ENCODE results near the gene CACNA2D3.

Gene CACNA2D3

GRCh38 chr3:54563501-54564200 is 441.3 kb downstream of the CACNA2D3 start:
- H3K9ac ChIP-seq (ENCODE audit: low read depth in 1 of 2, low read length in 2 of 2): no peak overlapping the region
- no peaks in the 10 kb centered on the region for H3K36me3 ChIP-seq (ENCODE audit: control insufficient read depth in 2 of 2, insufficient read depth in 2 of 2, low read length in 2 of 2)
- H3K9me3 ChIP-seq (ENCODE audit: control insufficient read depth in 2 of 2, low read length in 2 of 2): no peaks in the 10 kb centered on the region
- H3K4me1 ChIP-seq (ENCODE audit: control insufficient read depth in 2 of 2, insufficient read depth in 2 of 2, low read length in 2 of 2): no peaks in the 10 kb centered on the region
- H3K4me3 ChIP-seq (ENCODE audit: low read length in 2 of 2): no peak overlapping the region
- no peaks in the 10 kb centered on the region for H3K27me3 ChIP-seq (ENCODE audit: control insufficient read depth in 2 of 2, insufficient read depth in 2 of 2, low read length in 2 of 2)
- H3K27ac ChIP-seq (ENCODE audit: low read depth in 2 of 2, low read length in 2 of 2): no peak overlapping the region

GRCh38 chr3:54564374-54564925 is 442.1 kb downstream of the CACNA2D3 start:
- H3K36me3 ChIP-seq (ENCODE audit: control insufficient read depth in 2 of 2, insufficient read depth in 2 of 2, low read length in 2 of 2): no peaks in the 10 kb centered on the region
- no peaks in the 10 kb centered on the region for H3K27me3 ChIP-seq (ENCODE audit: control insufficient read depth in 2 of 2, insufficient read depth in 2 of 2, low read length in 2 of 2)
- no peak overlapping the region for H3K4me3 ChIP-seq (ENCODE audit: low read length in 2 of 2)
- no peak overlapping the region for H3K9ac ChIP-seq (ENCODE audit: low read depth in 1 of 2, low read length in 2 of 2)
- H3K9me3 ChIP-seq (ENCODE audit: control insufficient read depth in 2 of 2, low read length in 2 of 2): no peaks in the 10 kb centered on the region
- H3K27ac ChIP-seq (ENCODE audit: low read depth in 2 of 2, low read length in 2 of 2): no peak overlapping the region
- no peaks in the 10 kb centered on the region for H3K4me1 ChIP-seq (ENCODE audit: control insufficient read depth in 2 of 2, insufficient read depth in 2 of 2, low read length in 2 of 2)

DNA sequence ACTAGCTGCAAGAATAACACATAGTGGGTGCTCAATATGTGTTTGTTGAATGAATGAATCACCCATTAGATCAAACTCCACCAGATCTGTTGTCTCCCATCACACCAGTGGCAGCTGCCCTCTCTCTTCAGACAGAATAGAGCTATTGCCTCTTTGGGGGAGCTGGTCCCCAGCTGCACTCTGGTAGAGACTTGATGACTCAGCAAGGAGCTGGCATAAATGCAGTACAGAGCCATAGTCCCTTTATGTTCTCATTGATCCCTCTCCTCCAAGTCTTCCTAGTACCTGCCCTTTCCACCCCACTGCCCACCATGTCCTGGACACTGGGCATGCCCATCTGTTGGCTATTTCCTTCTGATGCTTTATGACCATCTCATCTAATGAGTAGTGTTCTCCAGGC is 443.6 kb downstream of the CACNA2D3 start:
- Histone ChIP-seq H3K9ac (ENCODE audit: low read depth in 1 of 2, low read length in 2 of 2) (no peak overlapping the region), H3K4me1 (ENCODE audit: control insufficient read depth in 2 of 2, insufficient read depth in 2 of 2, low read length in 2 of 2) (no peaks in the 10 kb centered on the region), H3K27ac (ENCODE audit: low read depth in 2 of 2, low read length in 2 of 2) (no peak overlapping the region), H3K36me3 (ENCODE audit: control insufficient read depth in 2 of 2, insufficient read depth in 2 of 2, low read length in 2 of 2) (no peaks in the 10 kb centered on the region), H3K4me3 (ENCODE audit: low read length in 2 of 2) (no peak overlapping the region), H3K9me3 (ENCODE audit: control insufficient read depth in 2 of 2, low read length in 2 of 2) (no peaks in the 10 kb centered on the region), H3K27me3 (ENCODE audit: control insufficient read depth in 2 of 2, insufficient read depth in 2 of 2, low read length in 2 of 2) (no peaks in the 10 kb centered on the region)

- Histone ChIP-seq H3K4me1 (ENCODE audit: control insufficient read depth in 2 of 2, insufficient read depth in 2 of 2, low read length in 2 of 2) (no peaks in the 10 kb centered on the region), H3K27me3 (ENCODE audit: control insufficient read depth in 2 of 2, insufficient read depth in 2 of 2, low read length in 2 of 2) (no peaks in the 10 kb centered on the region), H3K36me3 (ENCODE audit: control insufficient read depth in 2 of 2, insufficient read depth in 2 of 2, low read length in 2 of 2) (no peaks in the 10 kb centered on the region), H3K27ac (ENCODE audit: low read depth in 2 of 2, low read length in 2 of 2) (no peak overlapping the region), H3K9ac (ENCODE audit: low read depth in 1 of 2, low read length in 2 of 2) (no peak overlapping the region), H3K9me3 (ENCODE audit: control insufficient read depth in 2 of 2, low read length in 2 of 2) (no peaks in the 10 kb centered on the region), H3K4me3 (ENCODE audit: low read length in 2 of 2) (no peak overlapping the region)
These were observed 445.6 kb downstream of the CACNA2D3 start for GRCh38 chr3:54567949-54568348.

DNA sequence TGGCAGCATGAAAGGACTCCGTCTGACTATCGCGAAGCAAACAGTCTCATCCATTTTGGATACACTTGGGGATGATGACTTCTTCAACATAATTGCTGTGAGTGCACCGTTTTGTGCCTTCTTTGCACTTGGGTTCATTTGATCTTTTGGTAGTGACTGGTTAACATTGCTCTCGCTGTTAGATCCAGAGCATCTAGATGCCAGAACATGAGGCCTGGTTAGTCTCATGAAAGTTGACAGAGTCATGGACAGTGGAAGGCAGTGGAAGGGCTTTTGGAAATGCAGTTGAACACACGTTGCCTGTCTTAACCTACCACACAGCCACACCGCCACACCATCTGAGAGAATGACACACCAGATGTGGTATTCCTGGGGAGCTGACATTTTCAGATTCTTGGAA is 447.7 kb downstream of the CACNA2D3 start:
- H3K36me3 ChIP-seq (ENCODE audit: control insufficient read depth in 2 of 2, insufficient read depth in 2 of 2, low read length in 2 of 2): no peaks in the 10 kb centered on the region

DNA sequence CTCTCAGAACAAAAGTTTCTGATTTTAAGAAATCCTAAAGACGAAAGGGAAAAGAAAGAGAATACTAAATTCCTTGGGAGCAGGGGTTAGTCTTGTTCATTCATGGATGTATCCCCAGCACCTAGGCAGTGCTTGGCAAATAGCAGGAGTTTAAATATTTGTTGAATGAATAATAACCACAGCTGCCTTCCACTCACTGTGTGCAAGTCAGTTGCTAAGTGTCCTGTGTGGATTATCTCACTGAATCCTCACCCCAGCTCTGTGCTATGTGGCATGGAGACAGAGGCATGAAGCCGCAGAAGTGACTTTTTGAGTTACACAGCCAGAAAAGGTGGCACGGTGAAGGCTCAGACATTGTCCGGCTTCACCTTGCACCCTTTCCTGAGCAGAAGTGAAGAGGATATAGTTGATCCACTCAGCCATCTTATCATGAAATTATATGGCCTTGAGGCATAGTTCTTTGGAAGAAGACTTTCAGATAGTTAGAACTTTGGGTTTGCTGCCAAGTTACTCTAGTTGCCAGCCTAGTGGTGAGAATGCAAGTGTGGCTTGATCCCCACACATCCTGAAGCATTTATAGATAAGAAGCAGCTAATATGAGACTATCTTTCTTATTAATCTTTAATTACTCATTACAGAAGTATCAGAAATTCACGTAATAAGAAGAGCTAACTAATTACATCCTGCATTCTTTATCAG is 450.0 kb downstream of the CACNA2D3 start:
- H3K27me3 ChIP-seq (ENCODE audit: control insufficient read depth in 2 of 2, insufficient read depth in 2 of 2, low read length in 2 of 2): no peaks in the 10 kb centered on the region
- no peak overlapping the region for H3K4me3 ChIP-seq (ENCODE audit: low read length in 2 of 2)
- no peaks in the 10 kb centered on the region for H3K4me1 ChIP-seq (ENCODE audit: control insufficient read depth in 2 of 2, insufficient read depth in 2 of 2, low read length in 2 of 2)
- no peak overlapping the region for H3K9ac ChIP-seq (ENCODE audit: low read depth in 1 of 2, low read length in 2 of 2)
- no peak overlapping the region for H3K27ac ChIP-seq (ENCODE audit: low read depth in 2 of 2, low read length in 2 of 2)
- no peaks in the 10 kb centered on the region for H3K9me3 ChIP-seq (ENCODE audit: control insufficient read depth in 2 of 2, low read length in 2 of 2)
- no peaks in the 10 kb centered on the region for H3K36me3 ChIP-seq (ENCODE audit: control insufficient read depth in 2 of 2, insufficient read depth in 2 of 2, low read length in 2 of 2)

More for the DNA sequence above, 447.7 kb downstream of the CACNA2D3 start:
- no peaks in the 10 kb centered on the region for H3K9me3 ChIP-seq (ENCODE audit: control insufficient read depth in 2 of 2, low read length in 2 of 2)
- no peaks in the 10 kb centered on the region for H3K4me1 ChIP-seq (ENCODE audit: control insufficient read depth in 2 of 2, insufficient read depth in 2 of 2, low read length in 2 of 2)
- no peak overlapping the region for H3K9ac ChIP-seq (ENCODE audit: low read depth in 1 of 2, low read length in 2 of 2)
- H3K4me3 ChIP-seq (ENCODE audit: low read length in 2 of 2): no peak overlapping the region
- no peak overlapping the region for H3K27ac ChIP-seq (ENCODE audit: low read depth in 2 of 2, low read length in 2 of 2)
- H3K27me3 ChIP-seq (ENCODE audit: control insufficient read depth in 2 of 2, insufficient read depth in 2 of 2, low read length in 2 of 2): no peaks in the 10 kb centered on the region

- no peak overlapping the region for H3K4me3 ChIP-seq (ENCODE audit: low read length in 2 of 2)
- no peaks in the 10 kb centered on the region for H3K27me3 ChIP-seq (ENCODE audit: control insufficient read depth in 2 of 2, insufficient read depth in 2 of 2, low read length in 2 of 2)
- no peaks in the 10 kb centered on the region for H3K36me3 ChIP-seq (ENCODE audit: control insufficient read depth in 2 of 2, insufficient read depth in 2 of 2, low read length in 2 of 2)
- no peak overlapping the region for H3K9ac ChIP-seq (ENCODE audit: low read depth in 1 of 2, low read length in 2 of 2)
- H3K4me1 ChIP-seq (ENCODE audit: control insufficient read depth in 2 of 2, insufficient read depth in 2 of 2, low read length in 2 of 2): no peaks in the 10 kb centered on the region
- no peaks in the 10 kb centered on the region for H3K9me3 ChIP-seq (ENCODE audit: control insufficient read depth in 2 of 2, low read length in 2 of 2)
- H3K27ac ChIP-seq (ENCODE audit: low read depth in 2 of 2, low read length in 2 of 2): no peak overlapping the region
These were observed 451.5 kb downstream of the CACNA2D3 start for GRCh38 chr3:54573858-54574257.

DNA sequence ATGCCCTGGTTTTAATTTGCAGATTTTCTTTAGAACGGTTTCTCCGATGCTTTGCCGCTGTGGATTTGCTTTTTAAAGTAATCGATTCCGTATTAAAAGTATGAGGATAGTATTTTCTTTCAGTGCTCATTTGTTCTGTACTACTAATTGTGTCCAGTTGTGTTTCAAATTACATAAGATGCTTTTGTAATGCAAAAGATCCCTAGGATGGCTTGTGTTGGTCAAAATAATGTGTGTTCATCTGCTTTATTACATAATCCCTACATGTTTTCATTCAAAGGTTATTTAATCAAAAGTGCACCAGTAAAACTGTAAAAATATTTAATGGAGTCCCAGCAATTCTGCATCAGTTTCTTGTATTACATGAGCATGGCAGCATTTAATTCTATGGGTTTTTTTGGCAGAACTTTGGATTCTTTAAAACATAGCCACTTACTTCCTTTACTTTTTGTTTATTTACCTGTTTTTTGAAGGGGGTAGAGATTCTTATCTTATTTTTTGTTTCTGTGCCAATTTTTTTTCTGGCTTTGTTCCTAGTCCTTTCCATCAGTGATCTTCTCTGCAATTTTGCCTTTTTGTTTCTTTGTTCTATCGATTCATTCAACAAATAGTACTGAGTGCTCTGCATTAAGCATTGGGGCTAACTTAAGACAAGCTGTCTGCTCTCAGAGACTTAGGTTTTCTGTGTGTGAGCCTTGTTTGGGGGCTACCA is 452.7 kb downstream of the CACNA2D3 start:
- Histone ChIP-seq H3K9me3 (ENCODE audit: control insufficient read depth in 2 of 2, low read length in 2 of 2) (no peaks in the 10 kb centered on the region), H3K4me1 (ENCODE audit: control insufficient read depth in 2 of 2, insufficient read depth in 2 of 2, low read length in 2 of 2) (no peaks in the 10 kb centered on the region), H3K27me3 (ENCODE audit: control insufficient read depth in 2 of 2, insufficient read depth in 2 of 2, low read length in 2 of 2) (no peaks in the 10 kb centered on the region), H3K9ac (ENCODE audit: low read depth in 1 of 2, low read length in 2 of 2) (no peak overlapping the region), H3K27ac (ENCODE audit: low read depth in 2 of 2, low read length in 2 of 2) (no peak overlapping the region), H3K36me3 (ENCODE audit: control insufficient read depth in 2 of 2, insufficient read depth in 2 of 2, low read length in 2 of 2) (no peaks in the 10 kb centered on the region), H3K4me3 (ENCODE audit: low read length in 2 of 2) (no peak overlapping the region)

DNA sequence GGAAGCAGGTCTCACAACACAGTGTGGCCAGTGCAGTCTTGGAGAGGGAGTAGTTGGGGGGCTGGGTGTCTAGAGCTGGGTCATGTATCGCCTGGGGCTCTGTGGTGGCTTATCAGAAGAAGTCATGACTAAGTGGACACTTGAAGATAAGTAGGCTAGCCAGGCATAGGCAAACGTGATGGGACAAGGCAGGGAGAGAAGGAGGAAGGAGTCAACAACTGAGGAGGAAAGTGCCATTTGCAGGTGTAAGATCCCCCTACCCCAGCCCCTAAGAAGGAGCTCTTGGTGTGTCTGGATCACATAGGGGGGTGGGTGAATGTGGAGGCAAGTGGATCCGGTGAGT is 453.2 kb downstream of the CACNA2D3 start:
- Histone ChIP-seq H3K36me3 (ENCODE audit: control insufficient read depth in 2 of 2, insufficient read depth in 2 of 2, low read length in 2 of 2) (no peaks in the 10 kb centered on the region), H3K4me3 (ENCODE audit: low read length in 2 of 2) (no peak overlapping the region), H3K9ac (ENCODE audit: low read depth in 1 of 2, low read length in 2 of 2) (no peak overlapping the region), H3K27ac (ENCODE audit: low read depth in 2 of 2, low read length in 2 of 2) (no peak overlapping the region), H3K27me3 (ENCODE audit: control insufficient read depth in 2 of 2, insufficient read depth in 2 of 2, low read length in 2 of 2) (no peaks in the 10 kb centered on the region), H3K4me1 (ENCODE audit: control insufficient read depth in 2 of 2, insufficient read depth in 2 of 2, low read length in 2 of 2) (no peaks in the 10 kb centered on the region), H3K9me3 (ENCODE audit: control insufficient read depth in 2 of 2, low read length in 2 of 2) (no peaks in the 10 kb centered on the region)

GRCh38 chr3:54577313-54577712 is 455.0 kb downstream of the CACNA2D3 start:
- no peak overlapping the region for H3K4me3 ChIP-seq (ENCODE audit: low read length in 2 of 2)
- no peaks in the 10 kb centered on the region for H3K9me3 ChIP-seq (ENCODE audit: control insufficient read depth in 2 of 2, low read length in 2 of 2)
- no peak overlapping the region for H3K9ac ChIP-seq (ENCODE audit: low read depth in 1 of 2, low read length in 2 of 2)
- no peak overlapping the region for H3K27ac ChIP-seq (ENCODE audit: low read depth in 2 of 2, low read length in 2 of 2)
- no peaks in the 10 kb centered on the region for H3K4me1 ChIP-seq (ENCODE audit: control insufficient read depth in 2 of 2, insufficient read depth in 2 of 2, low read length in 2 of 2)
- no peaks in the 10 kb centered on the region for H3K36me3 ChIP-seq (ENCODE audit: control insufficient read depth in 2 of 2, insufficient read depth in 2 of 2, low read length in 2 of 2)
- H3K27me3 ChIP-seq (ENCODE audit: control insufficient read depth in 2 of 2, insufficient read depth in 2 of 2, low read length in 2 of 2): no peaks in the 10 kb centered on the region

Data from mucosa of rectum (tissue), 2 donors.